A549 (cell line): ENCODE data around the gene VCL.

Experiments
- MAZ ChIP-seq: fragments of 150-350 bp; IDR thresholded peaks from 2 replicates; pipeline ENCODE4 v1.6.1; 2014; ENCODE audit warnings: antibody characterized with exemption, low read depth, low read length, borderline replicate concordance
- MYC ChIP-seq: IDR thresholded peaks from 2 replicates; pipeline ENCODE4 v1.6.1; 2012; ENCODE audit warnings: mild to moderate bottlenecking, inconsistent platforms, low read length, improper control_type of control experiment, borderline replicate concordance
- ZNF302 ChIP-seq: fragments of 250-450 bp; sonication (Bioruptor Pico); IDR thresholded peaks from 2 replicates; pipeline ENCODE4 v1.9.0; 2021; ENCODE audit warnings: inconsistent platforms, mild to moderate bottlenecking, moderate library complexity

DNA sequence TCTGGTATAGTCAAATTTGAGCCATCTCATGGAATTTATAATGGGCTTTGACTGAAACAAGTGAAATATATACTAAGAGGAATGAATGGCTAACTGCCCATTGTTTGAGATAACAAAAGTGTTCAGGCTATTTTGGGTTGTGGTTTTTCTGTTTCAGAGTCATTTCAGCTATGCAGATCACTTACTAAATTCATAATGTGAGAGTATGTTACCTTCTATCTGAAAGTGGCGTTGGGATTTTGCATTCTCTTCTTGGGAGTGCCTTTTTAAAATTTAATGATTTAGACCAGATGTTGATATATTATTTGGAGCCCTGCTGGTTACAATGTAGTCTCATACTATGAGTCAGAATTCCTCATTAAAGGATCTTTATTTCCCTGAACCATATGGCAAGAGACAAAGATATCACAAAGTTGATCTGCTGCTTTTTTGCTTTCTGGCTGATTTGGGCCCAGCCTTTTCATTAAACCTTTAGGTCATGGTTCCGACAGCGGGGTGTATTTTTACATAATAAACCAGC lies 10.4 kb downstream of the VCL start:
- TF ChIP-seq ZNF302 (CRISPR knock-in tag) (no peak), MAZ (no peak), MYC (no peak)
